BLaER1 (cell line): ENCODE results near the gene PCBD2.

Experiments
- H3K27ac ChIP-seq: shearing (Covaris generic); formaldehyde crosslinking; 2 replicates; pipeline ENCODE4 v1.8.1; 2022
- H3K27me3 ChIP-seq: shearing (Covaris generic); formaldehyde crosslinking; 2 replicates; pipeline ENCODE4 v1.8.1; 2022
- H3K36me3 ChIP-seq: shearing (Covaris generic); formaldehyde crosslinking; 2 replicates; pipeline ENCODE4 v1.8.1; 2022
- H3K4me1 ChIP-seq: shearing (Covaris generic); formaldehyde crosslinking; 2 replicates; pipeline ENCODE4 v1.8.1; 2022
- H3K4me2 ChIP-seq: shearing (Covaris generic); formaldehyde crosslinking; 2 replicates; pipeline ENCODE4 v1.8.1; 2022
- H3K4me3 ChIP-seq: shearing (Covaris generic); formaldehyde crosslinking; 2 replicates; pipeline ENCODE4 v1.8.1; 2022
- H3K9ac ChIP-seq: shearing (Covaris generic); formaldehyde crosslinking; 2 replicates; pipeline ENCODE4 v1.8.1; 2022
- H3K9me3 ChIP-seq: shearing (Covaris generic); formaldehyde crosslinking; 2 replicates; pipeline ENCODE4 v1.8.1; 2022
- H4K20me1 ChIP-seq: shearing (Covaris generic); formaldehyde crosslinking; 2 replicates; pipeline ENCODE4 v1.8.1; 2022
- Cebpa-rat ChIP-seq: shearing (Covaris generic); IDR thresholded peaks from 2 replicates; pipeline ENCODE4 v1.8.1; 2022

PCBD2 gene

DNA sequence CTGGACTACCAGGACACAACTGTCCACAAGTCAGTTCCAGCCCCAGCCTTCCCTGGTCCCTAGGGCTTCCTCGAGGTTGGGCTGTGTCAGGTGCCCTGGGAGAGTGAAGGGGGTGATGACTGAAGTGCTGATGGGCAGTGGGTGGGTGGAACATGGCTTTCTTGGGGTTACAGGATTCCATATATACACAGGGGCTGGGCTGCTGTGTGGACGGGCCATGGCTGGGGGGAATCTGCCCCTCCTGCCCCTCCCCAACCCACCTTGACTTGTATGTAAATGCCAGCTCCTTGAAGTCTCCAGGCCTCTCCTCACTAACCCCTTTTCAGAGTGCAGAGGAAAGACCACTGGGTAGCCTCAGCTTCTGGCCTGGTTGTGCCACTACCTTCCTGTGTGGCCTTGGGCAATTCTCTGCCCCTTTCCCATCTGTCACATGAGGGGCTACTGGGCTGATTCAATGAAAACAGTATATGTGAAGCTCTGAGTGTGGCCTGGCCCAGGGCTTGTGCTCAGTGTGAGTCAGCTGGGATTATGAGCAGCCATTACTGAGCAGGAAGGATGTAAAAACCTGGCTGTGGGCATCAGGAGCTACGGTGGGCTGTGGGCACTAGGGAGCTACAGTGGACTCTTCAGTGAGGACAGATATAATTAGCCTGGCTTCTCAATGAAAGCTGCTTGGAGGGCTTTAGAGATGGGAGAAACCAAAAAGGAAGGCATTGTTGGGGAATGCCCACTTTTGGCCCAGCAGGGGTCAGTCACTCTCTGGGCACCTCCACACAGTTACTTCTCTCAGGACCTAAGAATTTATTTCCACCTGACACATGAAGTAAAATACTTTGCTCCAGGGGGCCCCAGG, 105.8 kb downstream of the PCBD2 start:
- no peaks in the 10 kb centered on the region for H3K36me3 ChIP-seq
- H3K9me3 ChIP-seq, result no peaks in the 10 kb centered on the region
- no peak overlapping the region for H3K4me3 ChIP-seq
- H3K27ac ChIP-seq, result no peak overlapping the region
- H3K27me3 ChIP-seq, result no peaks in the 10 kb centered on the region
- no peak for TF ChIP-seq Cebpa-rat
- no peak overlapping the region for H3K4me2 ChIP-seq
- H3K9ac ChIP-seq, result no peak overlapping the region
- H3K4me1 ChIP-seq, result no peaks in the 10 kb centered on the region
- H4K20me1 ChIP-seq, result no peaks in the 10 kb centered on the region

GRCh38 chr5:135011355-135012032, 106.6 kb downstream of the PCBD2 start:
- Histone ChIP-seq H3K27me3 (no peaks in the 10 kb centered on the region), H3K4me2 (no peak overlapping the region), H3K4me1 (no peaks in the 10 kb centered on the region), H3K9me3 (no peaks in the 10 kb centered on the region), H3K9ac (no peak overlapping the region), H3K36me3 (no peaks in the 10 kb centered on the region), H4K20me1 (no peaks in the 10 kb centered on the region), H3K27ac (no peak overlapping the region), H3K4me3 (no peak overlapping the region)
- TF ChIP-seq Cebpa-rat, result no peak

DNA sequence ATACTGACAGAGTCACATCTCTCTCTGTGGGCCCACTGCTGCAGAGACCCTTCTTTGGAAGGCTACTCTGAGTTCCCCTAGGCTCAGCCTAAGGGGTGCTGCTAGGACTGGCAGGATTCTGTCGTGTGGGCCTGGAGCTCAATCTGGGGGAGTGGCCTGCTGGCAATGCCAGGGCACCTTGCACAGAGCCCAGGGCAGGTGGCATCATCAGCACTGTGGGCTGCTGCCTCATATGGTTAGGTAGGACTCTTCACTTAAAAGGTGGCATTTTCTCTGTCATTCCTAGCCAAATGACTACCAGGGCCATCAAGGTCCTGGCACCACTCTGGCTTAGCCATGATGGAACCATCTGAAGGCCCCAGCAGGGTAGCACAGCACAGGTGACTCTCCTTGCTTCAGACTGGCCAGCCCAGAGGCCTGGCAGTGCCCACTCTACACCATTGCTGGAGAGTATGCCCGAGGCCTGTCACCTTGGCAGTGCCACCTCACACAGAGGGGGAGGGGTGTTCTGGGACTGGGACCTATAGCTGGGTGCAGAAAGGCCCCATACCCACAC, 107.2 kb downstream of the PCBD2 start:
- no peaks in the 10 kb centered on the region for H4K20me1 ChIP-seq
- H3K36me3 ChIP-seq, result no peaks in the 10 kb centered on the region
- H3K27me3 ChIP-seq, result no peaks in the 10 kb centered on the region
- no peak overlapping the region for H3K9ac ChIP-seq
- H3K9me3 ChIP-seq, result no peaks in the 10 kb centered on the region
- H3K4me3 ChIP-seq, result no peak overlapping the region
- H3K4me1 ChIP-seq, result no peaks in the 10 kb centered on the region
- H3K27ac ChIP-seq, result no peak overlapping the region
- TF ChIP-seq Cebpa-rat, result no peak
- H3K4me2 ChIP-seq, result no peak overlapping the region
